ENCODE results near the gene NOS1.

GRCh38 chr12:117188961-117189724 is 172.3 kb downstream of the NOS1 start:
- TF ChIP-seq CTCF (IDR thresholded peaks at IDR 0.05) (peak; percentile 24; the same call in 1 of the 2 replicates), ZFX (IDR thresholded peaks at IDR 0.05; ENCODE audit: borderline replicate concordance) (no peak)

Data from 22Rv1 (cell line).